C4-2B (cell line): ENCODE results near the gene FSTL4.

Experiments used
- ZFX ChIP-seq: fragments of 450-650 bp; IDR thresholded peaks from 2 replicates; pipeline ENCODE4 v1.6.1; 2017
- TF ChIP-seq, protein P1 (sequence below): fragments of 450-650 bp; conservative IDR thresholded peaks from 2 replicates; pipeline ENCODE4 v1.5.1; 2017; ENCODE audit warnings: mild to moderate bottlenecking

DNA sequence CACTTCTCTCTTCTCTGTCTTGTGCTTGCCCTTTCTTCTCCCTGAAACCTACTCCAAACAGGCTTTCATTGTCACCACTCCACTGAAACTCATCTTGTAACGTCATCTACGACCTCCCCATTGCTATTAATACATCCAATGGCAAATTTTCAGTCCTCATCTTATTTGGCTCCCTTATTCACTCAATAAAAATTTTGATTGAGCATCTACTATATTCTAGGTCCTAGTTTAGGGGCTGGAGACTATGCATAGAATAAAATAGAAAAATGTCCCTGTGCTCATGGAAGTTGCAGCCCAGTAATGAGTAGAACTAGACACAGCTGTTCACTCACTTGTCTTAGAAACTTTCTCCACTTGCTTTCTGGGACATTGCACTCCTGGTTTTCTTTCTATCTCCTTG is 24.9 kb upstream of the FSTL4 start:
- TF ChIP-seq, protein P1, sequence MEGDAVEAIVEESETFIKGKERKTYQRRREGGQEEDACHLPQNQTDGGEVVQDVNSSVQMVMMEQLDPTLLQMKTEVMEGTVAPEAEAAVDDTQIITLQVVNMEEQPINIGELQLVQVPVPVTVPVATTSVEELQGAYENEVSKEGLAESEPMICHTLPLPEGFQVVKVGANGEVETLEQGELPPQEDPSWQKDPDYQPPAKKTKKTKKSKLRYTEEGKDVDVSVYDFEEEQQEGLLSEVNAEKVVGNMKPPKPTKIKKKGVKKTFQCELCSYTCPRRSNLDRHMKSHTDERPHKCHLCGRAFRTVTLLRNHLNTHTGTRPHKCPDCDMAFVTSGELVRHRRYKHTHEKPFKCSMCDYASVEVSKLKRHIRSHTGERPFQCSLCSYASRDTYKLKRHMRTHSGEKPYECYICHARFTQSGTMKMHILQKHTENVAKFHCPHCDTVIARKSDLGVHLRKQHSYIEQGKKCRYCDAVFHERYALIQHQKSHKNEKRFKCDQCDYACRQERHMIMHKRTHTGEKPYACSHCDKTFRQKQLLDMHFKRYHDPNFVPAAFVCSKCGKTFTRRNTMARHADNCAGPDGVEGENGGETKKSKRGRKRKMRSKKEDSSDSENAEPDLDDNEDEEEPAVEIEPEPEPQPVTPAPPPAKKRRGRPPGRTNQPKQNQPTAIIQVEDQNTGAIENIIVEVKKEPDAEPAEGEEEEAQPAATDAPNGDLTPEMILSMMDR = no peak
- no peak for TF ChIP-seq ZFX
